Glutamatergic neuron (in vitro differentiated cells): ENCODE measurements around the gene CENPU. TPM values are rescaled to one million over a fixed set of nuclear protein-coding genes. Genes with fewer than 3 reads are reported as not detected.

Source experiments
- DNase-seq: peaks from one replicate; pipeline ENCODE4 v3.0.0; 2022
- H3K27ac Mint-ChIP-seq: one replicate; pipeline ENCODE4 v1.8.0; 2020; ENCODE audit warnings: mild to moderate bottlenecking, mixed read lengths, inconsistent platforms; ENCODE audit not compliant: unreplicated experiment
- H3K27me3 Mint-ChIP-seq: one replicate; pipeline ENCODE4 v1.8.0; 2020; ENCODE audit warnings: mild to moderate bottlenecking, moderate library complexity, mixed read lengths, inconsistent platforms; ENCODE audit not compliant: unreplicated experiment
- H3K36me3 Mint-ChIP-seq: one replicate; pipeline ENCODE4 v1.8.0; 2020; ENCODE audit warnings: mild to moderate bottlenecking, mixed read lengths, inconsistent platforms; ENCODE audit not compliant: unreplicated experiment
- H3K4me1 Mint-ChIP-seq: one replicate; pipeline ENCODE4 v1.8.0; 2020; ENCODE audit warnings: mild to moderate bottlenecking, low read depth, mixed read lengths, inconsistent platforms; ENCODE audit not compliant: unreplicated experiment
- H3K4me3 Mint-ChIP-seq: one replicate; pipeline ENCODE4 v1.8.0; 2020; ENCODE audit warnings: mild to moderate bottlenecking, mixed read lengths, inconsistent platforms; ENCODE audit not compliant: unreplicated experiment
- H3K9me3 Mint-ChIP-seq: one replicate; pipeline ENCODE4 v1.8.0; 2020; ENCODE audit warnings: mild to moderate bottlenecking, moderate library complexity, mixed read lengths, inconsistent platforms; ENCODE audit not compliant: unreplicated experiment
- CTCF ChIP-seq: fragments of 200-600 bp; sonication (generic); IDR thresholded peaks from one replicate; pipeline ENCODE4 v1.5.0; 2021; ENCODE audit not compliant: partially characterized antibody, unreplicated experiment
- total RNA-seq: library from RNA; stranded (reverse); fragmentation: NEBNext Ultra II Directional; extraction: Animal tissue kit (Norgen Biotek cat#: 25700); gene quantifications from one replicate; pipeline ENCODE4 v1.2.1, GENCODE V29; 2021; ENCODE audit not compliant: unreplicated experiment

Gene CENPU
- total RNA-seq, 1 donor from 2014 or later: 18.0 TPM

GRCh38 chr4:184684491-184685189, 49.3 kb downstream of the CENPU start:
- no peaks in the 10 kb centered on the region for H3K36me3 Mint-ChIP-seq
- H3K4me3 Mint-ChIP-seq: no peak overlapping the region
- no peak for TF ChIP-seq CTCF
- H3K27ac Mint-ChIP-seq: no peak overlapping the region
- DNase-seq: no peak
- H3K4me1 Mint-ChIP-seq: no peaks in the 10 kb centered on the region
- peaks cover 2% of the 10 kb centered on the region for H3K27me3 Mint-ChIP-seq
- no peaks in the 10 kb centered on the region for H3K9me3 Mint-ChIP-seq

- no peak overlapping the region for H3K4me3 Mint-ChIP-seq
- no peaks in the 10 kb centered on the region for H3K36me3 Mint-ChIP-seq
- no peak for TF ChIP-seq CTCF
- DNase-seq: no peak
- H3K9me3 Mint-ChIP-seq: no peaks in the 10 kb centered on the region
- H3K27ac Mint-ChIP-seq: no peak overlapping the region
- H3K4me1 Mint-ChIP-seq: no peaks in the 10 kb centered on the region
- peaks cover 2% of the 10 kb centered on the region for H3K27me3 Mint-ChIP-seq
These were observed 52.0 kb downstream of the CENPU start for GRCh38 chr4:184681916-184682315.

GRCh38 chr4:184680698-184681097, 53.2 kb downstream of the CENPU start:
- TF ChIP-seq CTCF: no peak
- no peaks in the 10 kb centered on the region for H3K36me3 Mint-ChIP-seq
- DNase-seq: no peak
- no peak overlapping the region for H3K4me3 Mint-ChIP-seq
- H3K27ac Mint-ChIP-seq: no peak overlapping the region
- H3K4me1 Mint-ChIP-seq: no peaks in the 10 kb centered on the region
- H3K27me3 Mint-ChIP-seq: peaks cover 2% of the 10 kb centered on the region
- no peaks in the 10 kb centered on the region for H3K9me3 Mint-ChIP-seq

- Mint-ChIP-seq H3K4me3 (no peak overlapping the region), H3K27ac (no peak overlapping the region), H3K27me3 (peaks cover 6% of the 10 kb centered on the region), H3K9me3 (peaks cover 2% of the 10 kb centered on the region), H3K4me1 (no peaks in the 10 kb centered on the region), H3K36me3 (no peaks in the 10 kb centered on the region)
- no peak for DNase-seq
- no peak for TF ChIP-seq CTCF
These were observed 57.9 kb downstream of the CENPU start for GRCh38 chr4:184675821-184676492.

- DNase-seq: no peak
- no peak overlapping the region for H3K27ac Mint-ChIP-seq
- H3K4me3 Mint-ChIP-seq: no peak overlapping the region
- H3K27me3 Mint-ChIP-seq: peaks cover 4% of the 10 kb centered on the region
- H3K4me1 Mint-ChIP-seq: no peaks in the 10 kb centered on the region
- no peak for TF ChIP-seq CTCF
- peaks cover 2% of the 10 kb centered on the region for H3K9me3 Mint-ChIP-seq
- H3K36me3 Mint-ChIP-seq: no peaks in the 10 kb centered on the region
These were observed 58.9 kb downstream of the CENPU start for GRCh38 chr4:184675018-184675417.
